Fibroblast of lung (primary cell): ENCODE results near the gene NEK1. TPM values are rescaled to one million over a fixed set of nuclear protein-coding genes. Genes with fewer than 3 reads are reported as not detected.

ENCODE experiments used
- DNase-seq, 2 donors: peaks; one replicate each; pipeline versions ENCODE4 v3.0.0 to v3.0.0-alpha.2; 2010; ENCODE audit warnings: low read depth in 2 of 2
- H2AFZ ChIP-seq: 2 replicates; pipeline ENCODE4 v1.5.1; 2012; ENCODE audit warnings: low read length, control low read depth, inconsistent platforms
- H3K27ac ChIP-seq: 2 replicates; pipeline ENCODE4 v1.5.1; 2011; ENCODE audit warnings: low read length, control low read depth; ENCODE audit not compliant: insufficient read depth
- H3K27me3 ChIP-seq: 2 replicates; pipeline ENCODE4 v1.5.1; 2011; ENCODE audit warnings: mild to moderate bottlenecking, low read length; ENCODE audit not compliant: control insufficient read depth, insufficient read depth
- H3K36me3 ChIP-seq: 2 replicates; pipeline ENCODE4 v1.5.1; 2011; ENCODE audit warnings: low read length; ENCODE audit not compliant: control insufficient read depth, insufficient read depth
- H3K4me1 ChIP-seq: 2 replicates; pipeline ENCODE4 v1.5.1; 2011; ENCODE audit warnings: low read length; ENCODE audit not compliant: control insufficient read depth, insufficient read depth; ENCODE audit errors: extremely low read depth
- H3K4me2 ChIP-seq: 2 replicates; pipeline ENCODE4 v1.5.1; 2011; ENCODE audit warnings: low read length, control low read depth; ENCODE audit not compliant: insufficient read depth; ENCODE audit errors: extremely low read depth
- H3K4me3 ChIP-seq, 4 experiments: fragments of 200-600 bp in 1 of 4; sonication (generic) in 1 of 4; replicated peaks in 1 of 4; 2 replicates each; pipeline ENCODE4 v1.5.1; 2011 to 2016; ENCODE audit warnings: low read length in 4 of 4, low read depth in 3 of 4, mild to moderate bottlenecking in 3 of 4, control low read depth in 2 of 4, inconsistent platforms in 1 of 4, mixed read lengths in 1 of 4; ENCODE audit not compliant: insufficient read depth in 1 of 4; ENCODE audit errors: control extremely low read depth in 1 of 4
- H3K79me2 ChIP-seq: 2 replicates; pipeline ENCODE4 v1.5.1; 2012; ENCODE audit warnings: mild to moderate bottlenecking, low read length, inconsistent platforms; ENCODE audit not compliant: control insufficient read depth, insufficient read depth
- H3K9ac ChIP-seq: 2 replicates; pipeline ENCODE4 v1.5.1; 2011; ENCODE audit warnings: mild to moderate bottlenecking, low read length, control low read depth; ENCODE audit not compliant: insufficient read depth
- H3K9me3 ChIP-seq: 2 replicates; pipeline ENCODE4 v1.5.1; 2012; ENCODE audit warnings: low read depth, low read length; ENCODE audit not compliant: control insufficient read depth, insufficient read depth
- H4K20me1 ChIP-seq: 2 replicates; pipeline ENCODE4 v1.5.1; 2011; ENCODE audit warnings: low read length; ENCODE audit not compliant: control insufficient read depth, insufficient read depth; ENCODE audit errors: extremely low read depth
- CTCF ChIP-seq, 2 donors: IDR thresholded peaks in 1 of 2; conservative IDR thresholded peaks in 1 of 2; 1 replicate in 1 of 2; 2 replicates in 1 of 2; pipeline ENCODE4 v1.5.1; 2011 to 2012; ENCODE audit warnings: low read length in 2 of 2, control low read depth in 1 of 2, inconsistent platforms in 1 of 2, low read depth in 1 of 2, mild to moderate bottlenecking in 1 of 2
- EZH2 ChIP-seq: IDR thresholded peaks from 2 replicates; pipeline ENCODE4 v1.5.1; 2012; ENCODE audit warnings: low read length, control low read depth, mild to moderate bottlenecking; ENCODE audit errors: missing control alignments
- polyA plus RNA-seq, 2 donors: library from polyadenylated mRNA; depleted of rRNA in 1 of 2; stranded (reverse) in 1 of 2; unstranded in 1 of 2; fragments of >200 nt; gene quantifications; 2 replicates each; pipeline ENCODE4 v1.2.1, GENCODE V29; 2011 to 2012; ENCODE audit warnings: missing spikeins in 1 of 2
- total RNA-seq: library from RNA; depleted of rRNA; stranded (reverse); fragments of >200 nt; gene quantifications from 2 replicates; pipeline ENCODE4 v1.2.1, GENCODE V29; 2014

Gene NEK1
- total and polyA plus RNA-seq, 2 donors (not counting 1 experiment from before 2014, with no cell fraction given), result 8.6 to 17.0 TPM

DNA sequence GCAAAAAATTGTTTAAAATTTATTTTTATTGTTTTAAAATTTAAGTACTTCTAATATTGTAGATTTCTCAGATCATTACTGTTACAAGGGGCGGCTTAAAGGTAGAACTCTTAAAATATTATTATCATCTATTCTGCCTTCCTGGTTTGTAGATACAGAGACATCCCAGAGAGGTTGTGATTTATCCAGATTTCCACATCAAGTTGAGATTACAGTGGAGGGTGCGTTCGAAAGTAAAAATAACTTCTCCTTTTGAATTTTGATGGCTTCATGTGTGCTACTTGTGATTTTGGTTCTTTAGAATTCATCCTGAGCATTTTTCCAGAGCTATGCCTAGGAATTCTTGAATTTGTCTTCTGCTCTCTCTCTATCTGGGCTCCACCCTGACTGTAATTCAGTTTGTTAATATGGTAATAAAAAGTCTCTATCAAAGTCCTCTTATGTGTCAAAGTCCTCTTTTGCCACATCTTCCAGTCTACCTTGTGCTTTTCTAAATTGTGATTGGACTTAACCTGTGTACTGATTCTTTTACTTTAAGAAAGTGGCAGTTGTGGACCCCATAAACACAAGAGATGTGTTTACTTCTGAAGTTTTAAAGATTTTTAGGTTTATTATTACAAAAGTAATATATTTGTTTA lies 45.2 kb upstream of the NEK1 start:
- Histone ChIP-seq H3K27ac (no peak overlapping the region), H3K79me2 (peaks cover 28% of the 10 kb centered on the region), H3K9ac (no peak overlapping the region), H3K36me3 (no peaks in the 10 kb centered on the region), H3K4me3 (no peak overlapping the region), H3K4me1 (no peaks in the 10 kb centered on the region), H3K27me3 (no peaks in the 10 kb centered on the region), H3K4me2 (no peak overlapping the region), H2AFZ (no peak overlapping the region), H4K20me1 (no peaks in the 10 kb centered on the region), H3K9me3 (no peaks in the 10 kb centered on the region)
- no peak for TF ChIP-seq EZH2
- TF ChIP-seq CTCF (conservative IDR thresholded peaks at IDR 0.05 in 1 of 2, IDR thresholded peaks at IDR 0.05 in 1 of 2; ENCODE audit: low read depth in 1 of 2, low read length in 2 of 2), result no peak
- no peak for DNase-seq

GRCh38 chr4:169655401-169655800 lies 43.0 kb upstream of the NEK1 start:
- Histone ChIP-seq H3K27me3 (no peaks in the 10 kb centered on the region), H3K27ac (no peak overlapping the region), H3K9me3 (no peaks in the 10 kb centered on the region), H3K4me2 (no peak overlapping the region), H4K20me1 (no peaks in the 10 kb centered on the region), H3K36me3 (no peaks in the 10 kb centered on the region), H3K4me3 (no peak overlapping the region), H2AFZ (no peak overlapping the region), H3K79me2 (peaks cover 19% of the 10 kb centered on the region), H3K9ac (no peak overlapping the region), H3K4me1 (no peaks in the 10 kb centered on the region)
- TF ChIP-seq CTCF (conservative IDR thresholded peaks at IDR 0.05 in 1 of 2, IDR thresholded peaks at IDR 0.05 in 1 of 2; ENCODE audit: low read depth in 1 of 2, low read length in 2 of 2) (no peak), EZH2 (no peak)
- no peak for DNase-seq

GRCh38 chr4:169652535-169652934 lies 40.2 kb upstream of the NEK1 start:
- Histone ChIP-seq H3K36me3 (no peaks in the 10 kb centered on the region), H3K9ac (no peak overlapping the region), H2AFZ (no peak overlapping the region), H3K79me2 (peaks cover 16% of the 10 kb centered on the region), H3K4me3 (no peak overlapping the region), H3K4me1 (no peaks in the 10 kb centered on the region), H4K20me1 (no peaks in the 10 kb centered on the region), H3K27ac (no peak overlapping the region), H3K9me3 (no peaks in the 10 kb centered on the region), H3K4me2 (no peak overlapping the region), H3K27me3 (no peaks in the 10 kb centered on the region)
- no peak for DNase-seq
- no peak for TF ChIP-seq CTCF (conservative IDR thresholded peaks at IDR 0.05 in 1 of 2, IDR thresholded peaks at IDR 0.05 in 1 of 2; ENCODE audit: low read depth in 1 of 2, low read length in 2 of 2)
- no peak for TF ChIP-seq EZH2
